Endodermal cell (in vitro differentiated cells): ENCODE measurements around the gene P2RX1. TPM values are rescaled to one million over a fixed set of nuclear protein-coding genes. Genes with fewer than 3 reads are reported as not detected.

Source experiments
- DNase-seq: peaks from one replicate; pipeline ENCODE4 v3.0.0-alpha.2; 2017
- H3K27ac ChIP-seq: 2 replicates; pipeline ENCODE4 v1.5.1; 2013; ENCODE audit warnings: mild to moderate bottlenecking, low read depth, low read length, moderate library complexity
- H3K27me3 ChIP-seq: 2 replicates; pipeline ENCODE4 v1.6.1; 2013; ENCODE audit warnings: mild to moderate bottlenecking, low read length, moderate library complexity; ENCODE audit not compliant: insufficient read depth, control insufficient read depth, poor library complexity, severe bottlenecking
- H3K36me3 ChIP-seq: 2 replicates; pipeline ENCODE4 v1.7.0; 2013; ENCODE audit warnings: mild to moderate bottlenecking, low read length, moderate library complexity; ENCODE audit not compliant: control insufficient read depth, insufficient read depth
- H3K4me1 ChIP-seq: one replicate; pipeline ENCODE4 v1.7.0; 2013; ENCODE audit warnings: low read length; ENCODE audit not compliant: control insufficient read depth, insufficient read depth
- H3K4me3 ChIP-seq: 2 replicates; pipeline ENCODE4 v1.5.1; 2013; ENCODE audit warnings: mild to moderate bottlenecking, low read length, moderate library complexity
- H3K9ac ChIP-seq: 2 replicates; pipeline ENCODE4 v1.6.1; 2013; ENCODE audit warnings: mild to moderate bottlenecking, low read length, moderate library complexity; ENCODE audit not compliant: poor library complexity, severe bottlenecking; ENCODE audit errors: extremely low read depth
- H3K9me3 ChIP-seq: 2 replicates; pipeline ENCODE4 v1.6.1; 2013; ENCODE audit warnings: mild to moderate bottlenecking, low read length, moderate library complexity; ENCODE audit not compliant: control insufficient read depth
- H3K27ac Mint-ChIP-seq: 2 replicates; pipeline ENCODE4 v1.8.0; 2020; ENCODE audit warnings: mixed read lengths
- H3K27me3 Mint-ChIP-seq: 2 replicates; pipeline ENCODE4 v1.8.0; 2021; ENCODE audit warnings: mild to moderate bottlenecking, mixed read lengths; ENCODE audit not compliant: insufficient read depth
- H3K36me3 Mint-ChIP-seq: 2 replicates; pipeline ENCODE4 v1.8.0; 2020; ENCODE audit warnings: low read depth, mixed read lengths
- H3K4me1 Mint-ChIP-seq: 2 replicates; pipeline ENCODE4 v1.8.0; 2020; ENCODE audit warnings: mixed read lengths
- H3K4me3 Mint-ChIP-seq: 2 replicates; pipeline ENCODE4 v1.8.0; 2020; ENCODE audit warnings: mild to moderate bottlenecking, moderate library complexity, mixed read lengths
- H3K9me3 Mint-ChIP-seq: 2 replicates; pipeline ENCODE4 v1.8.0; 2020; ENCODE audit warnings: mild to moderate bottlenecking, mixed read lengths
- WGBS, 2 experiments: methylation state at CpG; one replicate each; pipeline versions ENCODE4 v1.1.5 to v1.1.7; 2013; ENCODE audit warnings: missing lambda C conversion rate in 2 of 2, mixed read lengths in 1 of 2; ENCODE audit not compliant: insufficient coverage in 1 of 2, insufficient read length in 1 of 2; 5-methylcytosine and 5-hydroxymethylcytosine counted together
- total RNA-seq, 2 donors: library from RNA; stranded (reverse); fragmentation: NEBNext Ultra II Directional in 1 of 2; extraction: Animal tissue kit (Norgen Biotek cat#: 25700) in 1 of 2; gene quantifications; 2 replicates in 1 of 2; 3 replicates in 1 of 2; pipeline ENCODE4 v1.2.1, GENCODE V29; 2021
- TF ChIP-seq, protein P1 (sequence below): fragments of 200-600 bp; sonication (generic); conservative IDR thresholded peaks from 2 replicates; pipeline ENCODE4 v1.5.0; 2021; ENCODE audit warnings: antibody characterized with exemption, mild to moderate bottlenecking

P2RX1 gene
- total RNA-seq, 2 donors from 2014 or later: not detected

DNA sequence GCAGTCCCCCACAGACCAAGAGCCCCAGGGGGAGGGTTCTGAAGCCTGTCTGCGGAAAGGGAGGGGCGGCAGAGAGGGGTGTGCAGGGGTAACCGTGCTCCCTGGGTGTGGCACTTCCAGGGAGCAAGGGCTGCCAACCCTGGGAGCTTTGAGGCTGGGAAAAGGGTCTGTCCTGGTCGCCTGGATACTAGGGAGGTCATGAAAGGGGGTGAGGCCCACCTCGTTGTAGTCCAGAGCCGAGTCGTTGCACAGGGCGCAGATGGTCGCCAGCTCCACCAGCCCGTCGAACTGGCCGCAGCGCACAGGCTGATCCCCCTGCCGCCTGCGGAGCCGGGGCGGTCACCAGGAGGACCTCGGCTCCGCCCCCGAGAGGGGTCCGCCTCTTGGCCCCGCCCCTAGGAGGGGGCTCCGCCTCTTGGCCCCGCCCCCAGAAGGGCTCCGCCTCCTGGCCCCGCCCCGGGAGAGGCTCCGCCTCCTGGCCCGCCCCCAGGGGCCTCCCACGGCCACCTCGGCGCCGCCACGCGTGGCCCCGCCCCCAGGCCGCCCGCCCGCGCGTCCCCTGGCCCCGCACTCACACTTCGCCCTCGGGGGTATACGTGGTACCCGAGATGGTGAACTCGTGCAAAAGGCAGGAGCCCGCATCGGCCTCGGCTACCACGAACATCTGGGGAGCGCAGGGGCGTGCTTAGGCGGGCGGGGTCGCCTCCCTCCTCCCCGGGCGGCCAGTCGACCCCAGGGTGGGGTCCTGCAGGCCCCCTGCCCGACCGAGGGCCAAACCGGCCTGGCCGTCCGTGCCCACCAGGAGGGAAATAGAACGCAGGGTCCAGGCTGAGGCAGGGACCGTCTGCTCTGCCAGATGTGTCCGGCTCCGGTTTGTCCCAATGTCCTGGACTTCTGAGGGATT is 28.5 kb upstream of the P2RX1 start:
- no peaks in the 10 kb centered on the region for H3K36me3 ChIP-seq
- no peaks in the 10 kb centered on the region for H3K4me1 ChIP-seq
- WGBS, 2 experiments: 27 to 43% methylated on average over 21 to 68 of the region's 68 CpGs
- no peaks in the 10 kb centered on the region for H3K9me3 Mint-ChIP-seq
- H3K4me3 Mint-ChIP-seq: peak overlapping the region; percentile 40
- H3K27me3 ChIP-seq: peaks cover 12% of the 10 kb centered on the region
- no peak overlapping the region for H3K9ac ChIP-seq
- H3K9me3 ChIP-seq: no peaks in the 10 kb centered on the region
- peak; percentile 98 for DNase-seq
- TF ChIP-seq, protein P1, sequence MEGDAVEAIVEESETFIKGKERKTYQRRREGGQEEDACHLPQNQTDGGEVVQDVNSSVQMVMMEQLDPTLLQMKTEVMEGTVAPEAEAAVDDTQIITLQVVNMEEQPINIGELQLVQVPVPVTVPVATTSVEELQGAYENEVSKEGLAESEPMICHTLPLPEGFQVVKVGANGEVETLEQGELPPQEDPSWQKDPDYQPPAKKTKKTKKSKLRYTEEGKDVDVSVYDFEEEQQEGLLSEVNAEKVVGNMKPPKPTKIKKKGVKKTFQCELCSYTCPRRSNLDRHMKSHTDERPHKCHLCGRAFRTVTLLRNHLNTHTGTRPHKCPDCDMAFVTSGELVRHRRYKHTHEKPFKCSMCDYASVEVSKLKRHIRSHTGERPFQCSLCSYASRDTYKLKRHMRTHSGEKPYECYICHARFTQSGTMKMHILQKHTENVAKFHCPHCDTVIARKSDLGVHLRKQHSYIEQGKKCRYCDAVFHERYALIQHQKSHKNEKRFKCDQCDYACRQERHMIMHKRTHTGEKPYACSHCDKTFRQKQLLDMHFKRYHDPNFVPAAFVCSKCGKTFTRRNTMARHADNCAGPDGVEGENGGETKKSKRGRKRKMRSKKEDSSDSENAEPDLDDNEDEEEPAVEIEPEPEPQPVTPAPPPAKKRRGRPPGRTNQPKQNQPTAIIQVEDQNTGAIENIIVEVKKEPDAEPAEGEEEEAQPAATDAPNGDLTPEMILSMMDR: no peak
- no peak overlapping the region for H3K4me3 ChIP-seq
- H3K27ac ChIP-seq: no peak overlapping the region
- no peaks in the 10 kb centered on the region for H3K36me3 Mint-ChIP-seq
- H3K27me3 Mint-ChIP-seq: peaks cover 21% of the 10 kb centered on the region
- H3K4me1 Mint-ChIP-seq: no peaks in the 10 kb centered on the region
- no peak overlapping the region for H3K27ac Mint-ChIP-seq

DNA sequence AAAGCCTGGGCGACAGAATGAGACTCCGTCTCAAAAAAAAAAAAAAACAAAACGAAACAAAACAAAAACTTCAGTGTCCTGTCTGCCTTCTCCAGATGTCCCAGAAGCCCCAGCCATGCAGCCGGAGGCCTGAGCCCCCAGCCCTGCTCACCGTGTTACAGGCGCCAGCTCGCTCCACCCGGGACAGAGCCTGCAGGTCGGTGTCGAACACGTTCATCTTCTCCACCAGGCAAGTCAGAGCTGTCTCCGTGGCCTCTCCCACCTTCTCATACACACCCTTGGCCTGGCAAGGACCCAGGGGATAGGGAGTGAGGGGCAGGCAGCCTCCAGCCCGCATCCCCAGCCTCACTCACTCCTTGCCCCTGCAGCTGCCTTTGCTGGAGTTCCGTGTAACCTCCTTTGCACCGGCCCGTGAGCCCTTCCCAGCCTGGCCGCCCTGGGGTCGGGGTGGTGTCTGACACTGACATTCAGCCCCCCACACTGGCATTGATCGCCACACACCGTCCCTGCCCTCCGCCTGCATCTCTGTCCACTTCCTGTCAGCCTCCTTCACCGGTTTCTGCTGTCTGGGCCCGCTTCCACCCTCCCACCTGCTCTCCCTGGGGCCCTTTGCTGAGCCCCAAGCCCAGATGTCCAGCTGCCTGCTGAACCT is 27.1 kb upstream of the P2RX1 start:
- Histone ChIP-seq H3K4me1 (no peaks in the 10 kb centered on the region), H3K27ac (no peak overlapping the region), H3K9ac (no peak overlapping the region), H3K4me3 (no peak overlapping the region), H3K9me3 (no peaks in the 10 kb centered on the region), H3K36me3 (no peaks in the 10 kb centered on the region), H3K27me3 (peaks cover 12% of the 10 kb centered on the region)
- Mint-ChIP-seq H3K4me1 (no peaks in the 10 kb centered on the region), H3K4me3 (no peak overlapping the region), H3K27ac (no peak overlapping the region), H3K9me3 (no peaks in the 10 kb centered on the region), H3K36me3 (no peaks in the 10 kb centered on the region), H3K27me3 (peaks cover 21% of the 10 kb centered on the region)
- peak; percentile 48 for DNase-seq
- 91 to 93% methylated on average over 12 to 23 of the region's 23 CpGs for WGBS, 2 experiments
- TF ChIP-seq, protein P1: no peak

DNA sequence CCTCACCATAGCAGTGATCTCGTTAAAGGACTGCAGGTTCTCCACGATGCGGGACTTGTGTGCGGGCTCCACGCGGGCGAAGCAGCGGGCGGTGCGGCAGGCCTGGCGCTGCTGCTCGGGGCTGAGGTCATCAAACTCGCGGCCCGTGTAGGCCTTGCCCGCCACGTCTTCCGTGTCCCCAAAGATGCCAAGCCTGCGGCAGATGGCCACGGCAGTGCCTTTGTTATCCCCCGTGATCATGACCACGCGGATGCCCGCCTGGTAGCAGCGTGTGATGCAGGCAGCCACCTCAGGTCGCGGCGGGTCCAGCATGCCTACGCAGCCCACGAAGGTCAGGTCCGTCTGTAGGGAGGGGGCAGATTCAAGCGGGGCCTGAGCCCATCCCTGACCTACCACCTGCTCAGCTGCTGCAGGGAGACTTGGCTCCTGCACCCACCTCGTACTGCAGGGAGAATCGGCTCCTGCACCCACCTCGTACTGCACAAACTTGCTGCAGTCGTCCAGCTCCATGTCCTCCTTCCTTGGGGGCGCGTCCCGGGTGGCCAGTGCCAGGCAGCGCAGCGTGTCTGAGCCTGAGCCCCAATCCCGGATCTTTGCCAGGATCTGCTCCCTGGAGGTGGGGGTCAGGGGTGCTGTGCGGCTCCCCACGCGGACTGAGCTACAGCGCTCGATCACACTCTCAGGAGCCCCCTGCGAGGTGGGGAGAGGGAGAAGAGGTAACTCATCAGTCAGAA is 24.9 kb upstream of the P2RX1 start:
- no peak overlapping the region for H3K27ac Mint-ChIP-seq
- H3K9ac ChIP-seq: no peak overlapping the region
- no peaks in the 10 kb centered on the region for H3K9me3 ChIP-seq
- H3K36me3 Mint-ChIP-seq: no peaks in the 10 kb centered on the region
- no peak overlapping the region for H3K4me3 ChIP-seq
- H3K4me1 ChIP-seq: no peaks in the 10 kb centered on the region
- no peaks in the 10 kb centered on the region for H3K4me1 Mint-ChIP-seq
- peaks cover 21% of the 10 kb centered on the region for H3K27me3 Mint-ChIP-seq
- TF ChIP-seq, protein P1: no peak
- 94 to 97% methylated on average over 33 to 48 of the region's 48 CpGs for WGBS, 2 experiments
- H3K27me3 ChIP-seq: peaks cover 12% of the 10 kb centered on the region
- no peaks in the 10 kb centered on the region for H3K36me3 ChIP-seq
- no peak overlapping the region for H3K4me3 Mint-ChIP-seq
- no peak overlapping the region for H3K27ac ChIP-seq
- DNase-seq: no peak
- no peaks in the 10 kb centered on the region for H3K9me3 Mint-ChIP-seq
